H1 (cell line): ENCODE measurements around the gene NDUFA3. TPM values are rescaled to one million over a fixed set of nuclear protein-coding genes. Genes with fewer than 3 reads are reported as not detected.

ENCODE experiments used
- EGR1 ChIP-seq: IDR thresholded peaks from 2 replicates; pipeline ENCODE4 v1.6.1; 2011; ENCODE audit warnings: low read depth, low read length, borderline replicate concordance
- FOSL1 ChIP-seq: IDR thresholded peaks from 2 replicates; pipeline ENCODE4 v1.6.1; 2011; ENCODE audit warnings: mild to moderate bottlenecking, low read depth, low read length, moderate library complexity; ENCODE audit not compliant: insufficient read depth
- GTF2F1 ChIP-seq: IDR thresholded peaks from 2 replicates; pipeline ENCODE4 v1.6.1; 2012; ENCODE audit warnings: low read depth, low read length, improper control_type of control experiment, borderline replicate concordance
- POU5F1 ChIP-seq: IDR thresholded peaks from 2 replicates; pipeline ENCODE4 v1.6.1; 2011; ENCODE audit warnings: low read depth, mild to moderate bottlenecking, low read length, moderate library complexity
- RAD21 ChIP-seq, 2 experiments: IDR thresholded peaks in 1 of 2; conservative IDR thresholded peaks in 1 of 2; 2 replicates each; pipeline ENCODE4 v1.6.1; 2011; ENCODE audit warnings: low read depth in 2 of 2, low read length in 2 of 2, improper control_type of control experiment in 1 of 2, inconsistent platforms in 1 of 2, mild to moderate bottlenecking in 1 of 2, moderate library complexity in 1 of 2
- RNF2 ChIP-seq: fragments of 200-900, 300-1000 bp; sonication (generic); IDR thresholded peaks from 2 replicates; pipeline ENCODE4 v1.7.1; 2016; ENCODE audit warnings: borderline replicate concordance, low read depth, mild to moderate bottlenecking, antibody characterized with exemption, low read length; ENCODE audit not compliant: poor library complexity, severe bottlenecking; ENCODE audit errors: missing control alignments
- TEAD4 ChIP-seq: IDR thresholded peaks from 2 replicates; pipeline ENCODE4 v1.6.1; 2012; ENCODE audit warnings: low read depth, low read length, inconsistent platforms, mixed read lengths
- polyA plus RNA-seq, 7 experiments: library from polyadenylated mRNA; depleted of rRNA in 3 of 7; stranded (reverse) in 5 of 7; unstranded in 2 of 7; fragments of >200 nt in 5 of 7; fragments of 200-250 nt in 2 of 7; gene quantifications; 1 replicate in 5 of 7; 2 replicates in 1 of 7; 4 replicates in 1 of 7; pipeline versions ENCODE4 v1.2.1 to v1.2.3, GENCODE V29; 2011 to 2013; ENCODE audit warnings: missing spikeins in 2 of 7, mixed read lengths in 2 of 7
- total RNA-seq: library from RNA; stranded (reverse); fragmentation: NEBNext Ultra II Directional; extraction: Animal tissue kit (Norgen Biotek cat#: 25700); gene quantifications from 2 replicates; pipeline ENCODE4 v1.2.1, GENCODE V29; 2021
- TF ChIP-seq, protein P1 (sequence below): fragments of 300-600 bp; sonication (generic); IDR thresholded peaks from 2 replicates; pipeline ENCODE4 v1.7.1; 2012; ENCODE audit warnings: low read length, moderate library complexity, mild to moderate bottlenecking, inconsistent platforms; ENCODE audit not compliant: insufficient replicate concordance

Gene NDUFA3
- total and polyA plus RNA-seq, 2 of the 8 experiments (the other 6 are each of a cell fraction or from before 2014, with no cell fraction given): 175 to 208 TPM

DNA sequence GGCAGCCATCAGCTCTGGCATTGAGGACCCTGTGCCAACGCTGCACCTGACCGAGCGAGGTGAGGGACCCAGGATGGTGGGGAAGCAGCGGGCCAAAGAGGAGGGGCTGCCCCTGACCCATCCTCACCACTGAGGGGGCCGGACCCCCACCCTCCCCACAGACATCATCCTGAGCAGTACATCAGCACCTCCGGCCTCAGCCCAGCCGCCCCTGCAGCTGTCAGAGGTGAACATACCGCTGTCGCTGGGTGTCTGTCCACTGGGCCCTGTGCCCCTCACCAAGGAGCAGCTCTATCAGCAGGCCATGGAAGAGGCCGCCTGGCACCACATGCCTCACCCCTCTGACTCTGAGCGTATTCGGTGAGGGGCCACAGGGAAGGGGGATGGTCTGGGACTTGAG, 49.6 kb downstream of the NDUFA3 start (continued):
- TF ChIP-seq, protein P1, sequence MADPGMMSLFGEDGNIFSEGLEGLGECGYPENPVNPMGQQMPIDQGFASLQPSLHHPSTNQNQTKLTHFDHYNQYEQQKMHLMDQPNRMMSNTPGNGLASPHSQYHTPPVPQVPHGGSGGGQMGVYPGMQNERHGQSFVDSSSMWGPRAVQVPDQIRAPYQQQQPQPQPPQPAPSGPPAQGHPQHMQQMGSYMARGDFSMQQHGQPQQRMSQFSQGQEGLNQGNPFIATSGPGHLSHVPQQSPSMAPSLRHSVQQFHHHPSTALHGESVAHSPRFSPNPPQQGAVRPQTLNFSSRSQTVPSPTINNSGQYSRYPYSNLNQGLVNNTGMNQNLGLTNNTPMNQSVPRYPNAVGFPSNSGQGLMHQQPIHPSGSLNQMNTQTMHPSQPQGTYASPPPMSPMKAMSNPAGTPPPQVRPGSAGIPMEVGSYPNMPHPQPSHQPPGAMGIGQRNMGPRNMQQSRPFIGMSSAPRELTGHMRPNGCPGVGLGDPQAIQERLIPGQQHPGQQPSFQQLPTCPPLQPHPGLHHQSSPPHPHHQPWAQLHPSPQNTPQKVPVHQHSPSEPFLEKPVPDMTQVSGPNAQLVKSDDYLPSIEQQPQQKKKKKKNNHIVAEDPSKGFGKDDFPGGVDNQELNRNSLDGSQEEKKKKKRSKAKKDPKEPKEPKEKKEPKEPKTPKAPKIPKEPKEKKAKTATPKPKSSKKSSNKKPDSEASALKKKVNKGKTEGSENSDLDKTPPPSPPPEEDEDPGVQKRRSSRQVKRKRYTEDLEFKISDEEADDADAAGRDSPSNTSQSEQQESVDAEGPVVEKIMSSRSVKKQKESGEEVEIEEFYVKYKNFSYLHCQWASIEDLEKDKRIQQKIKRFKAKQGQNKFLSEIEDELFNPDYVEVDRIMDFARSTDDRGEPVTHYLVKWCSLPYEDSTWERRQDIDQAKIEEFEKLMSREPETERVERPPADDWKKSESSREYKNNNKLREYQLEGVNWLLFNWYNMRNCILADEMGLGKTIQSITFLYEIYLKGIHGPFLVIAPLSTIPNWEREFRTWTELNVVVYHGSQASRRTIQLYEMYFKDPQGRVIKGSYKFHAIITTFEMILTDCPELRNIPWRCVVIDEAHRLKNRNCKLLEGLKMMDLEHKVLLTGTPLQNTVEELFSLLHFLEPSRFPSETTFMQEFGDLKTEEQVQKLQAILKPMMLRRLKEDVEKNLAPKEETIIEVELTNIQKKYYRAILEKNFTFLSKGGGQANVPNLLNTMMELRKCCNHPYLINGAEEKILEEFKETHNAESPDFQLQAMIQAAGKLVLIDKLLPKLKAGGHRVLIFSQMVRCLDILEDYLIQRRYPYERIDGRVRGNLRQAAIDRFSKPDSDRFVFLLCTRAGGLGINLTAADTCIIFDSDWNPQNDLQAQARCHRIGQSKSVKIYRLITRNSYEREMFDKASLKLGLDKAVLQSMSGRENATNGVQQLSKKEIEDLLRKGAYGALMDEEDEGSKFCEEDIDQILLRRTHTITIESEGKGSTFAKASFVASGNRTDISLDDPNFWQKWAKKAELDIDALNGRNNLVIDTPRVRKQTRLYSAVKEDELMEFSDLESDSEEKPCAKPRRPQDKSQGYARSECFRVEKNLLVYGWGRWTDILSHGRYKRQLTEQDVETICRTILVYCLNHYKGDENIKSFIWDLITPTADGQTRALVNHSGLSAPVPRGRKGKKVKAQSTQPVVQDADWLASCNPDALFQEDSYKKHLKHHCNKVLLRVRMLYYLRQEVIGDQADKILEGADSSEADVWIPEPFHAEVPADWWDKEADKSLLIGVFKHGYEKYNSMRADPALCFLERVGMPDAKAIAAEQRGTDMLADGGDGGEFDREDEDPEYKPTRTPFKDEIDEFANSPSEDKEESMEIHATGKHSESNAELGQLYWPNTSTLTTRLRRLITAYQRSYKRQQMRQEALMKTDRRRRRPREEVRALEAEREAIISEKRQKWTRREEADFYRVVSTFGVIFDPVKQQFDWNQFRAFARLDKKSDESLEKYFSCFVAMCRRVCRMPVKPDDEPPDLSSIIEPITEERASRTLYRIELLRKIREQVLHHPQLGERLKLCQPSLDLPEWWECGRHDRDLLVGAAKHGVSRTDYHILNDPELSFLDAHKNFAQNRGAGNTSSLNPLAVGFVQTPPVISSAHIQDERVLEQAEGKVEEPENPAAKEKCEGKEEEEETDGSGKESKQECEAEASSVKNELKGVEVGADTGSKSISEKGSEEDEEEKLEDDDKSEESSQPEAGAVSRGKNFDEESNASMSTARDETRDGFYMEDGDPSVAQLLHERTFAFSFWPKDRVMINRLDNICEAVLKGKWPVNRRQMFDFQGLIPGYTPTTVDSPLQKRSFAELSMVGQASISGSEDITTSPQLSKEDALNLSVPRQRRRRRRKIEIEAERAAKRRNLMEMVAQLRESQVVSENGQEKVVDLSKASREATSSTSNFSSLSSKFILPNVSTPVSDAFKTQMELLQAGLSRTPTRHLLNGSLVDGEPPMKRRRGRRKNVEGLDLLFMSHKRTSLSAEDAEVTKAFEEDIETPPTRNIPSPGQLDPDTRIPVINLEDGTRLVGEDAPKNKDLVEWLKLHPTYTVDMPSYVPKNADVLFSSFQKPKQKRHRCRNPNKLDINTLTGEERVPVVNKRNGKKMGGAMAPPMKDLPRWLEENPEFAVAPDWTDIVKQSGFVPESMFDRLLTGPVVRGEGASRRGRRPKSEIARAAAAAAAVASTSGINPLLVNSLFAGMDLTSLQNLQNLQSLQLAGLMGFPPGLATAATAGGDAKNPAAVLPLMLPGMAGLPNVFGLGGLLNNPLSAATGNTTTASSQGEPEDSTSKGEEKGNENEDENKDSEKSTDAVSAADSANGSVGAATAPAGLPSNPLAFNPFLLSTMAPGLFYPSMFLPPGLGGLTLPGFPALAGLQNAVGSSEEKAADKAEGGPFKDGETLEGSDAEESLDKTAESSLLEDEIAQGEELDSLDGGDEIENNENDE: no peak
- TF ChIP-seq FOSL1: no peak
- no peak for TF ChIP-seq TEAD4
- TF ChIP-seq POU5F1: no peak
- no peak for TF ChIP-seq GTF2F1
- no peak for TF ChIP-seq RNF2
- no peak for TF ChIP-seq RAD21 (IDR thresholded peaks at IDR 0.05 in 1 of 2, conservative IDR thresholded peaks at IDR 0.05 in 1 of 2; ENCODE audit: low read depth in 2 of 2, low read length in 2 of 2)
- TF ChIP-seq EGR1: no peak
